DOHH2 (cell line): ENCODE data around the gene MNT.

Experiments used
- CTCF ChIP-seq: fragments of 200-600 bp; sonication (generic); IDR thresholded peaks from one replicate; pipeline ENCODE4 v1.5.1; 2014; ENCODE audit warnings: antibody characterized with exemption, mild to moderate bottlenecking, low read depth, low read length; ENCODE audit not compliant: poor library complexity, severe bottlenecking
- EZH2phosphoT487 ChIP-seq: fragments of 200-600 bp; sonication (generic); IDR thresholded peaks from 2 replicates; pipeline ENCODE4 v1.6.1; 2017; ENCODE audit warnings: borderline replicate concordance, mild to moderate bottlenecking, antibody characterized with exemption, low read length, moderate library complexity, mixed read lengths

GRCh38 chr17:2373179-2373578 is 27.7 kb downstream of the MNT start:
- TF ChIP-seq CTCF: no peak
- TF ChIP-seq EZH2phosphoT487: no peak
